SU-DHL-6 (cell line): ENCODE measurements around the gene GAS1.

ENCODE experiments used
- EZH2phosphoT487 ChIP-seq: fragments of 200-600 bp; sonication (generic), shearing (Covaris generic); conservative IDR thresholded peaks from 2 replicates; pipeline ENCODE4 v1.6.1; 2018; ENCODE audit warnings: mild to moderate bottlenecking, antibody characterized with exemption, low read length, moderate library complexity, mixed read lengths
- TF ChIP-seq, protein P1 (sequence below): fragments of 200-600 bp; sonication (generic); IDR thresholded peaks from one replicate; pipeline ENCODE4 v1.5.1; 2017; ENCODE audit warnings: antibody characterized with exemption, mild to moderate bottlenecking, low read length, moderate library complexity; ENCODE audit not compliant: insufficient read depth, poor library complexity, severe bottlenecking

GRCh38 chr9:86907346-86907745, 40.0 kb downstream of the GAS1 start:
- TF ChIP-seq, protein P1, sequence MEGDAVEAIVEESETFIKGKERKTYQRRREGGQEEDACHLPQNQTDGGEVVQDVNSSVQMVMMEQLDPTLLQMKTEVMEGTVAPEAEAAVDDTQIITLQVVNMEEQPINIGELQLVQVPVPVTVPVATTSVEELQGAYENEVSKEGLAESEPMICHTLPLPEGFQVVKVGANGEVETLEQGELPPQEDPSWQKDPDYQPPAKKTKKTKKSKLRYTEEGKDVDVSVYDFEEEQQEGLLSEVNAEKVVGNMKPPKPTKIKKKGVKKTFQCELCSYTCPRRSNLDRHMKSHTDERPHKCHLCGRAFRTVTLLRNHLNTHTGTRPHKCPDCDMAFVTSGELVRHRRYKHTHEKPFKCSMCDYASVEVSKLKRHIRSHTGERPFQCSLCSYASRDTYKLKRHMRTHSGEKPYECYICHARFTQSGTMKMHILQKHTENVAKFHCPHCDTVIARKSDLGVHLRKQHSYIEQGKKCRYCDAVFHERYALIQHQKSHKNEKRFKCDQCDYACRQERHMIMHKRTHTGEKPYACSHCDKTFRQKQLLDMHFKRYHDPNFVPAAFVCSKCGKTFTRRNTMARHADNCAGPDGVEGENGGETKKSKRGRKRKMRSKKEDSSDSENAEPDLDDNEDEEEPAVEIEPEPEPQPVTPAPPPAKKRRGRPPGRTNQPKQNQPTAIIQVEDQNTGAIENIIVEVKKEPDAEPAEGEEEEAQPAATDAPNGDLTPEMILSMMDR, result no peak
- TF ChIP-seq EZH2phosphoT487, result no peak
